SJSA1 (cell line): ENCODE measurements around the gene JADE2. TPM values are rescaled to one million over a fixed set of nuclear protein-coding genes. Genes with fewer than 3 reads are reported as not detected.
"Not testable (repeated sequence)": the region's sequence is repeated elsewhere in the genome, so short reads cannot be mapped to it uniquely, and the experiment has no call there.

ENCODE experiments used
- DNase-seq, 2 experiments: peaks; one replicate each; pipeline ENCODE4 v3.0.0-alpha.2; 2015 to 2020; ENCODE audit warnings: low spot score in 2 of 2, low read depth in 1 of 2
- H3K27ac ChIP-seq: fragments of 250-450 bp; sonication (Bioruptor Pico); 2 replicates; pipeline ENCODE4 v1.5.1; 2020; ENCODE audit warnings: mild to moderate bottlenecking, moderate library complexity
- H3K27me3 ChIP-seq: fragments of 250-450 bp; sonication (Bioruptor Pico); replicated peaks from 2 replicates; pipeline ENCODE4 v1.5.1; 2020; ENCODE audit warnings: mild to moderate bottlenecking, moderate library complexity
- H3K36me3 ChIP-seq: fragments of 250-450 bp; sonication (Bioruptor Pico); 2 replicates; pipeline ENCODE4 v1.5.1; 2020; ENCODE audit warnings: mild to moderate bottlenecking
- H3K4me1 ChIP-seq: fragments of 250-450 bp; sonication (Bioruptor Pico); replicated peaks from 2 replicates; pipeline ENCODE4 v1.6.1; 2021; ENCODE audit warnings: mild to moderate bottlenecking
- H3K4me3 ChIP-seq: fragments of 250-450 bp; sonication (Bioruptor Pico); 2 replicates; pipeline ENCODE4 v1.5.1; 2020; ENCODE audit warnings: mild to moderate bottlenecking
- H3K9me3 ChIP-seq: fragments of 250-450 bp; sonication (Bioruptor Pico); replicated peaks from 2 replicates; pipeline ENCODE4 v1.5.1; 2020; ENCODE audit warnings: mild to moderate bottlenecking
- total RNA-seq: library from RNA; depleted of rRNA; stranded (reverse); fragments of >200 nt; shearing (Covaris generic); gene quantifications from 2 replicates; pipeline ENCODE4 v1.2.3, GENCODE V29; 2014; rRNA removed

Gene JADE2
- total RNA-seq, result 12.5 and 14.6 TPM in 2 replicates

DNA sequence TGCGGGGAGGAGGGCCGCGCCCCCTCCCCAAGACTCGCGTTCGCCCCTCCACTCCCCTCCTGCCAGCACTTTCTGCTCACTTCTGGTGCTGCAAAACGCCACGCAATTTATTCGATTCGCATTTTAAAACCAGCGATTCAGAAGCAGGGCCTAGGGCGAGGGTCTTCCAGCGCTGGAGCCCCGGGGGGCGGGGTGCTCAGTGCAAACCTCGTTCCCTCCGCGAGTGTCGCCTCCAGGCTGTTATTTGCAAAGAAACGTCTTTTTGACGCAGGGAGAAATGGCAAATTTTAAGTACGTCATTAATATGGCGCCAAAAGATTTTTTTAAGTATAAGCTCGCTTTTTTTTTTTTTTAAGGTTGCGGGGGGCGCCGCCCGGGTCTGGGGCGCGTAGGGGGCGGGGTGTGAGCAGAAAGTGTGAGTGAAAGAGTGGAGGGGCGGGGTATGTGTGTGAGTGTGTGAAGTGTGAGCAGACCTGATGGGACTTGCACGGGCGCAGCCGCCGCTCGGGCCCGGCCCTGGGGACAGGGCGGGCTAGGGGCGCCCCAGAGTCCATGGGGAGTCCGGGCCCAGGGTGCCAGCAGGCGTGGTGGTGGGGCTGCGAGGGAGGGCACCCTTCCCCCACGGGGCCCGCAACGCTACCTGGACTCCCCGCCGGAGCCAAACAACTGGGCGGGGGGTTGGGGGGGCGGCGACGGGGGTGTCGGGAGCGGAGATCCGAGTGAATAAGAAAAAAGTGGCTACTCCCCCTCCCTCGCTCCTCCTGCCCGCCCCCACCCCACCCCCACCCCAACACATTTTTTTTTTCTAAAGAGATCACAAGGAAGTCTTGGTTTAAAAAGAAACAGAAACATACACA lies at the start of gene JADE2:
TSS of gene JADE2 (plus strand) at position 845 of the 857 bp plus-strand sequence. CDS start 10,188 bp downstream, outside the sequence.
- peak; percentile 60 to 71 for DNase-seq
- Histone ChIP-seq H3K4me1 (peaks cover 28% of the 10 kb centered on the region), H3K36me3 (no peaks in the 10 kb centered on the region), H3K27me3 (peaks cover 10% of the 10 kb centered on the region), H3K4me3 (peak within 1 kb of the TSS; percentile 62), H3K27ac (peak within 1 kb of the TSS; percentile 75), H3K9me3 (no peaks in the 10 kb centered on the region)

DNA sequence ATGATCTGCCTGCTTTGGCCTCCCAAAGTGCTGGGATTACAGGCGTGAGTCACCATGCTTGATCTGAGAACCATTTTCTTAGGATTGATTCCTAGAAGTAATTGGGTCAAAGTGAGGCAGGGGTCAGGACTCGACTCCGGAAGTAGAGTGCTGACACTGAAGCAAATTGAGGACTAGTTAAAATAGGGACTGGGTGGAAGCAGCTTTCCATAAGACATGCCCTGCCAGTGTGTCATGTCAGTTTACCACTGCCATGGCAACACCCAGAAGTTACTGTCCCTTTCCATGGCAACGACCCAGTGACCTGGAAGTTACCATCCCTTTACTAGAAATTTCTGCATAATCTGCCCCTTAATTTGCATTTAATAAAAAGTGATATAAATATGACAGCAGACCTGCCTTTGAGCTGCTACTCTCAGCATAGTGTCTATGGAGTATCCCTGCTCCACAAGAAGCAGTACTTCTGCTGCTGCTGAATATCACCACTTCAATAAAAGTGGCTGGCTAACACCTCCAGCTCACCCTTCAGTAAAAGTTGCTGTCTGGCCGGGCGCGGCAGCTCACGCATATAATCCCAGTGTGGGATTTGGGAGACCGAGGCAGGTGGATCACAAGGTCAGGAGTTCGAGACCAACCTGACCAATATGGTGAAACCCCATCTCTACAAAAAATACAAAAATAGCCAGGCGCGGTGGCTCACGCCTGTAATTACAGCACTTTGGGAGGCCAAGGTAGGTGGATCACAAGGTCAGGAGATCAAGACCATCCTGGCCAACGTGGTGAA lies 47.8 kb upstream of the JADE2 start:
- Histone ChIP-seq H3K4me3 (no peak overlapping the region), H3K27ac (no peak overlapping the region), H3K36me3 (no peaks in the 10 kb centered on the region), H3K4me1 (no peaks in the 10 kb centered on the region), H3K9me3 (no peaks in the 10 kb centered on the region), H3K27me3 (no peaks in the 10 kb centered on the region)
- DNase-seq, result no peak

DNA sequence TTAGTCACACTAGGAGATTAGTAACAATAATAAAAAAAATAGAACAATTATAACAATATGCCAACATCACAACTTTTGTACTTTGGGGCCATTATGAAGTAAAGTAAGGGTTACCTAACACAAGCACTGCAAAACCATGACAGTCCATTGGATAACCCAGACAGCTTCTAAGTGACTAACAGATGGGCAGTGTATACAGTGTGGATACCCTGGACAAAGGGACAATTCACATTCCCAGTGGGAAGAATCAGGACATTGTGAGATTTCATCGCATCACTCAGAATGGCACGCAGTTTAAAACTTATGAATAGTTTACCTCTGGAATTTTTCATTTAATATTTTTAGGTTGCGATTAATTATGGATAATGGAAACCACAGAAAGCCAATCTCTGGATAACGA lies 45.6 kb upstream of the JADE2 start:
- Histone ChIP-seq H3K27me3 (no peaks in the 10 kb centered on the region), H3K36me3 (no peaks in the 10 kb centered on the region), H3K9me3 (no peaks in the 10 kb centered on the region), H3K27ac (no peak overlapping the region), H3K4me1 (no peaks in the 10 kb centered on the region), H3K4me3 (no peak overlapping the region)
- no peak for DNase-seq

DNA sequence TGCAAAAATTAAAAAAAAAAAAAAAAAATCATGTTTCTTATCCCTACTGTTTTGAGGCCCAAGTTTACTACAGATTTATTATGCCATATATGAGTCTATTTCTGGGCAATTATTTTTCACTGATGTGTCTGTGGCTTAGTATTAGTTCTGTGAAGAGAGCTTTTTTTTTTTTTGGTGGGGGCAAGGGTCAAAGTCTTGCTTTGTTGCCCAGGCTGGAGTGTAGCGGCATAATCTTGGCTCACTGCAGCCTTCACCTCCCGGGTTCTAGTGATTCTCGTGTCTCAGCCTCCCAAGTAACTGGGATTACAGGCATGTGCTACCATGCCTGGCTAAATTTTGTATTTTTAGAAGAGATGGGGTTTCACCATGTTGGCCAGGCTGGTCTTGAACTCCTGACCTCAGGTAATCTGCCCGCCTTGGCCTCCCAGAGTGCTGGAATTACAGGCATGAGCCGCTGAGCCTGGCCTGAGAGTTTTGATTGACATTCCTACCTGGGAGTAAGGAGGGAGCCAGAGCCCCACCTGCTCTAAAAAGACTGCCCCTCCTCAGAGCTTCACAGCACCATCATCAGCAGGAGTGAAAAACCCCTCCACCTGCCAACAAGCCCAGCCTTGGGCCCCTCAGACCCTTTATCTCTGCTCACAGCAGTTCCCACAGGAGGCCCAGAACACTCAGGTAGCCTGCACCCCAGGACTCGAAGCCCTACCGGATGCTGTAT lies 36.1 kb upstream of the JADE2 start:
- H3K9me3 ChIP-seq, result no peaks in the 10 kb centered on the region
- no peaks in the 10 kb centered on the region for H3K36me3 ChIP-seq
- DNase-seq, result peak in 1 of 2 experiments; percentile 33
- H3K27me3 ChIP-seq, result no peaks in the 10 kb centered on the region
- no peak overlapping the region for H3K4me3 ChIP-seq
- no peaks in the 10 kb centered on the region for H3K4me1 ChIP-seq
- H3K27ac ChIP-seq, result no peak overlapping the region

DNA sequence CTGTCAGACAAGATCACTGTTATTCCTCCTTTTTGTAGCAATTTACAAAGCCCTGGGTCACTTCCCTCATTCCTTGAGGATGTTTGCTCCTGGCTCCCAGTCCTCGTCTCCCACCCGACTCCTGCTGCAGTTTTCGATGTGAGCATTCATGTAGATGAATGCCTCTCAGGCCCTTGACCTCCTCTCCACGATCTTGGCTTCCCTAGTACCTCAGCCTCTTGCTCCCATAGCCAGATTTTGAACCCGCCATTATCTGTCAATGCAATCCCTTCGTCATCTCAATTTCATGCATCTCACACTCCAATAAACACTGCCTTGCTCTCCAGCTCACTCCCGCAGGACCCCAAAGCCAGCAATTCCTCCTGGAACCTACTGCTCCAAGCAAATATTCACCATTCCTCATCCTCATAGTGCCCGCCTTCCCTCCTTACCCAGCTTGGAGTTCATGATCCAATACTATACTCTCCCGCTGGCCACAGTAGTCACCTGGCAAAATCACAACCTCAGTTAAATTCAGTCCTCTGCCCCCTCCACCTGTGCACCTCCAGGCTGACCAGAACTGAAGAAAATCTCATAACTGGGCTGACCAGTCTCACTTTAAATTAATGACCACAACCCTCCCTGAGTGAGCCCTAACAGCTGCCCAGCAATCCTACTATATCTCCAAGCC lies 35.1 kb upstream of the JADE2 start:
- Histone ChIP-seq H3K27ac (no peak overlapping the region), H3K27me3 (no peaks in the 10 kb centered on the region), H3K9me3 (no peaks in the 10 kb centered on the region), H3K36me3 (no peaks in the 10 kb centered on the region), H3K4me1 (no peaks in the 10 kb centered on the region), H3K4me3 (no peak overlapping the region)
- peak in 1 of 2 experiments; percentile 30 for DNase-seq

DNA sequence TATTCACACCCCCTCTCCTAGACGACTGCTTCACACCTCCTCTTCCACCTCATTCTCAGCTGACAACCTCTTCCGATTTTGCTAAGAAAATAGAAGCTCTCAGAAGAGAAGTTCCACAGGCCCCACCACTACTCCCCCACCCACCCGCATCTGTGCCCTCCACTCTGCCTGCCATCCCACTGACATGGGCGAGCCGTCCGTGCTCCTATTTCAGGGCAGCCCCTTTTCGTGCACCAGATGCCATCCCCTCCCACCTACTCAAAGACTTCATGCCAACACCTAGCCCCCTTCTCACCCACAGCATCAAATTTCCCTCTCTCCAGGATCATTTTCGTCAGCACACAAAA lies 34.6 kb upstream of the JADE2 start:
- H3K27me3 ChIP-seq, result no peaks in the 10 kb centered on the region
- H3K4me1 ChIP-seq, result no peaks in the 10 kb centered on the region
- H3K27ac ChIP-seq, result no peak overlapping the region
- H3K9me3 ChIP-seq, result no peaks in the 10 kb centered on the region
- DNase-seq, result peak in 1 of 2 experiments; percentile 38
- H3K36me3 ChIP-seq, result no peaks in the 10 kb centered on the region
- no peak overlapping the region for H3K4me3 ChIP-seq

DNA sequence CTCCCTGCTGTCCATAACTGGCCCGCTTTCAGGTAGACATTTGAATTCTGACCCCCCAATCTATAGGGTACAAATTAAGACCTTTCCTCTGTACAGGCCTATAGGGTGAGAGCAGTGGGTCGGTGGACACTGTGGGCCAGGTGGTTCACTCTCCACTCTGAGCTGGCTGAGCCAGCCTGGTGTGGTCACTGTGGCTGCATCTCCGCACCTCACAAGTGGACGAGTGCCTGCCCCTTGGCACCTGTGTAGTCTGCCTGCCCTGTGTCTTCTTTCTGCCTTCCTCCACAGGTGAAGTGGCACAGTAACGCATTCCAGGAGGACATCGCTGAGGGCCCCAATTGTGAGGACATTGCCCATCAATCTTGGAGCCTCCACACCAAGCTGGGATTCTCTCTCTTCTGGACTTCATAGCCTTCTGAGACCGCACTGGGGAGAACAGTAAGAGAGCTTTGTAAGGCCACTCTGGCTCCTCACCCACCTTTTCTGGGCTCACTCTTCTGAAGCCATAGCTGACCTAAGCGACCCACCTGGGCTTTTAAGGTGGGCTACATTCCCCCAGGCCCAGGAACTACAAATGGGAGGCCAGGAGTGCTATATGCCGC lies 33.5 kb upstream of the JADE2 start:
- Histone ChIP-seq H3K4me1 (no peaks in the 10 kb centered on the region), H3K36me3 (no peaks in the 10 kb centered on the region), H3K4me3 (no peak overlapping the region), H3K27ac (no peak overlapping the region), H3K27me3 (no peaks in the 10 kb centered on the region), H3K9me3 (no peaks in the 10 kb centered on the region)
- no peak for DNase-seq

DNA sequence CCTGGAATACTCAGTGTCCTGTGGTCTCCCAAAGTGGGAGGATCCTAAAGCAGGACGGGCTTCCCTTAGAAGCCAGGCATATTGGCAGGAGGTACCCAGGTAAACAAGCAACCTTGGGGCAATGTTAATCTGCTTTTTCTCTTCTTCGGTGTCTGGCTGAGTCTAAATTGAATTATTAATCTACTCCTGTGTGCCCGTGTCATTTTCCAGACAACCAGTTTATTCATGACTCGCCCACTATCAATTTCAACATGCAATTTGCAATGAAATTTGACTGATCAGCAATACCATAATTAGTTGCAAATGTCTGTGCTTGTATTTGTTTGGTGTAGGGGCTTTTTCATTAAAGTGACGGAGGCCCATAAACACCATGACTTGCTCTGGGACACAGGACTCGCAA lies 32.9 kb upstream of the JADE2 start:
- no peaks in the 10 kb centered on the region for H3K36me3 ChIP-seq
- H3K4me1 ChIP-seq, result no peaks in the 10 kb centered on the region
- no peaks in the 10 kb centered on the region for H3K9me3 ChIP-seq
- no peaks in the 10 kb centered on the region for H3K27me3 ChIP-seq
- H3K27ac ChIP-seq, result no peak overlapping the region
- DNase-seq, result no peak
- H3K4me3 ChIP-seq, result no peak overlapping the region

DNA sequence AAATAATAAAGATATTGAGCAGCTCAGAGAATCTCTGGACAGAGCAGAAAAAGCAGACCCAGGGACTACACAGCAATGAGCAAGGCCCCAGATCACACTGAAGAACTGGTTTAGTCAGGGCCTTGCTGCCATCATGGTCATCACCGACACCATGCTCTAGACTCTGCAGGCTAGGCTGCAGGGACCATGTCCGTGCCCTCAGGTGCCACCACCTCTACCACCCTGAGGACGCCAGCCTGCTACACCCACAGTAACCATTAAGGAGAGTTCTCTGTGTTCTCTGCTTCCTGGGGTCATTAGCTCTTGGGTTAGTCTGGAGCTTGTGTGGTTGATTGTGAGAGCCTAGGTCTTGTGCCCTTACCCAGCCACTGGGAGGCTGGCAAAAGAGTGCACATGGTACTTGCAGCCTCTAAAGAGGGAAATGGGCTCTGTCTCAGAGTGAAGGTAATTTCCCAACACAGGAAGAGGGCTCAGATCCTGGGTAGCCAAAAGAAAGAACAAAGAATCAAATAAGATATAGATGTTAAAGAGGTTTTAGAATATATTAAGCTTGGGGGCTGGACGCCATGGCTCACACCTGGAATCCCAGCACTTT lies 31.9 kb upstream of the JADE2 start:
- Histone ChIP-seq H3K4me1 (no peaks in the 10 kb centered on the region), H3K27me3 (no peaks in the 10 kb centered on the region), H3K36me3 (no peaks in the 10 kb centered on the region), H3K9me3 (no peaks in the 10 kb centered on the region), H3K27ac (no peak overlapping the region), H3K4me3 (no peak overlapping the region)
- no peak for DNase-seq

DNA sequence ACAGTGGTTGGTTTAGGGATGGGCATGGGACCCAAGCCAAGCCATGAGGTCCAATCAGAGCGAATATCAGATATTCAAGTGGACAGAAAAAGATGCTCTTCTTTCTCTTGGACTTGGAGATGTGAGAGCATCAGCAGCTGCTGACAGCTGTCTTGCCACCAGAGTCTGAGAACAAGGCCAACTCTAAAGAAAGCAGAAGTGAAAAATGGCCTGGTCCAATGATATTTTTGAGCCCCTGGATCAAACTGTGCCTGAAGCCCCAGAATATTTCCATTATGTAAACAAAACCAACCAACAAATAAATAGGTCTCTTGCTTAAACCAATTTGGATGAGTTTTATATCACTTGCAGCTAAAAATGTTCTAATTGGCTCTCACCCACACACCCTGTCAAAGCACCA lies 30.7 kb upstream of the JADE2 start:
- no peak overlapping the region for H3K27ac ChIP-seq
- no peaks in the 10 kb centered on the region for H3K4me1 ChIP-seq
- DNase-seq, result no peak
- H3K36me3 ChIP-seq, result no peaks in the 10 kb centered on the region
- no peak overlapping the region for H3K4me3 ChIP-seq
- no peaks in the 10 kb centered on the region for H3K9me3 ChIP-seq
- no peaks in the 10 kb centered on the region for H3K27me3 ChIP-seq

DNA sequence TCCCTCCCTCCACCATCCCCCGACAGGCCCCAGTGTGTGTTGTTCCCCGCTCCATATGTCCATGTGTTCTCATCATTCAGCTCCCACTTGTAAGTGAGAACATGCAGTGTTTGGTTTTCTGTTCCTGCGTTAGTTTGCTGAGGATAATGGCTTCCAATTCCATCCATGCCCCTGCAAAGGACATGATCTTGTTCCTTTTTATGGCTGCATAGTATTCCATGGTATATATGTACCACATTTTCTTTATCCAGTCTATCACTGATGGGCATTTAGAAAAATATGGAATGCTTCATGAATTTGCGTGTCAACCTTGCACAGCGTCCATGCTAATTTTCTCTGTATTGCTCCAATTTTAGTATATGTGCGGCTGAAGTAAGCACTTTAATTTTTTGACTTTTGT lies 25.6 kb upstream of the JADE2 start:
- H3K27ac ChIP-seq, H3K27me3 ChIP-seq, H3K9me3 ChIP-seq, H3K4me3 ChIP-seq, H3K36me3 ChIP-seq, DNase-seq: not testable (repeated sequence)
- peaks cover 38% of the 10 kb centered on the region for H3K4me1 ChIP-seq

DNA sequence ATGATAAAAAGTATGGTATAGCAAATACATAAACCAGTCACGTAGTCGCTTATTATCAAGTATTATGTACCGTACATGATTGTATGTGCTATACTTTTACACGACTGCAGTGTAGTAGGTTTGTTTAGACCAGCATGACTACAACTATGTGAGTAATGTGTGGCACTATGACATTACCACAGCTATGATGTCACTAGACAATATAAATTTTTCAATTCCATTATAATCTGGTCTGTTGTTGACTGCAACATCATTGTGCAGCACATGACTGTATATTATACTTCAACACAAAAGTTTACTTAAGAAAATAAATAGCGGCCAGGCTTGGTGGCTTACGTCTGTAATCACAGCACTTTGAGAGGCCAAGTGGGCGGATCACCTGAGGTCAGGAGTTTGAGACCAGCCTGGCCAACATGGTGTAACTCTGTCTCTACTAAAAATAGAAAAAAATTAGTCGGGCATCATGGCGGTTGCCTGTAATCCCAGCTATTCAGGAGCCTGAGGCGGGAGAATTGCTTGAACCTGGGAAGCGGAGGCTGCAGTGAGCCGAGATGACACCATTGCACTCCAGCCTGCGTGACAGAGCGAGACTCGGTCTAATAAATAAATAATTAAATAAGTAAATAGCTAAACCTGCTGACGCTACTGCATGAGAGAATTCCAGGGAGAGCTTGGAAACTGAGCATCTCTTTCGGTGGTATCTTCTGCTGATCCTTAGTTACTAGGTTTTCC lies 24.6 kb upstream of the JADE2 start:
- Histone ChIP-seq H3K4me3 (no peak overlapping the region), H3K27me3 (no peaks in the 10 kb centered on the region), H3K9me3 (no peaks in the 10 kb centered on the region), H3K4me1 (peaks cover 39% of the 10 kb centered on the region), H3K27ac (no peak overlapping the region), H3K36me3 (no peaks in the 10 kb centered on the region)
- peak in 1 of 2 experiments; percentile 49 for DNase-seq
